Gastrocnemius medialis (tissue), 4 donors: ENCODE measurements around the gene LCN9. TPM values are rescaled to one million over a fixed set of nuclear protein-coding genes. Genes with fewer than 3 reads are reported as not detected.

Source experiments
- ATAC-seq, 2 donors: fragments of 150-250 bp; one replicate each; pipeline ENCODE4 v1.9.1; 2016
- DNase-seq, 2 donors: peaks; one replicate each; pipeline ENCODE4 v3.0.0-alpha.2; 2019
- H3K27ac ChIP-seq, 4 donors: fragments of 200-600 bp; sonication (generic); 1 replicate in 1 of 4; 2 replicates in 3 of 4; pipeline ENCODE4 v1.5.1; 2016 to 2018; ENCODE audit warnings: mild to moderate bottlenecking in 2 of 4, moderate library complexity in 1 of 4
- H3K27me3 ChIP-seq, 3 donors: fragments of 200-600 bp; sonication (generic) in 2 of 3; 1 replicate in 1 of 3; 2 replicates in 2 of 3; pipeline versions ENCODE4 v1.5.1 to v1.6.0; 2016 to 2019; ENCODE audit warnings: mild to moderate bottlenecking in 1 of 3, moderate library complexity in 1 of 3
- H3K36me3 ChIP-seq, 2 donors: fragments of 200-600 bp; sonication (generic) in 1 of 2; one replicate each; pipeline ENCODE4 v1.5.1; 2017 to 2018
- H3K4me1 ChIP-seq, 2 donors: fragments of 200-600 bp; sonication (generic) in 1 of 2; one replicate each; pipeline ENCODE4 v1.5.1; 2016 to 2017; ENCODE audit warnings: mild to moderate bottlenecking in 2 of 2
- H3K4me3 ChIP-seq, 4 donors: fragments of 200-600 bp; sonication (generic) in 3 of 4; 1 replicate in 1 of 4; 2 replicates in 3 of 4; pipeline ENCODE4 v1.5.1; 2016 to 2019; ENCODE audit warnings: mild to moderate bottlenecking in 2 of 4
- H3K9me3 ChIP-seq, 3 donors: fragments of 200-600 bp; sonication (generic) in 2 of 3; 1 replicate in 1 of 3; 2 replicates in 2 of 3; pipeline ENCODE4 v1.5.1; 2016 to 2019
- POLR2A ChIP-seq, 2 donors: fragments of 450-650 bp; IDR thresholded peaks; one replicate each; pipeline ENCODE4 v1.6.1; 2017; ENCODE audit warnings: antibody characterized with exemption in 2 of 2, mild to moderate bottlenecking in 2 of 2, moderate library complexity in 2 of 2
- in situ Hi-C, 4 donors: fragments of 200-750 bp; cut with MboI; loops; one replicate each; pipeline versions ENCODE4 v1.15.0 to v1.8.0; 2017; ENCODE audit warnings: low sequenced_read_pairs in 4 of 4
- intact Hi-C: fragments of 100-400 bp; cut with DNase I; formaldehyde crosslinking; loops from one replicate; pipeline ENCODE4 v1.15.1; 2023; ENCODE audit warnings: low total_unique reads
- total RNA-seq, 4 donors: library from RNA; depleted of rRNA; stranded (reverse); fragments of >200 nt; gene quantifications; one replicate each; pipeline versions ENCODE4 v1.1.0 to v1.2.3, GENCODE V29; 2016
- TF ChIP-seq, protein P1 (sequence below), 5 experiments: fragments of 450-650 bp in 3 of 5; fragments of 200-600 bp in 2 of 5; sonication (generic) in 2 of 5; IDR thresholded peaks in 4 of 5; conservative IDR thresholded peaks in 1 of 5; 1 replicate in 4 of 5; 2 replicates in 1 of 5; pipeline ENCODE4 v1.5.1; 2016 to 2019; ENCODE audit warnings: antibody characterized with exemption in 5 of 5, mild to moderate bottlenecking in 3 of 5, moderate library complexity in 3 of 5

The LCN9 gene
- total RNA-seq, 4 donors from 2014 or later = not detected

DNA sequence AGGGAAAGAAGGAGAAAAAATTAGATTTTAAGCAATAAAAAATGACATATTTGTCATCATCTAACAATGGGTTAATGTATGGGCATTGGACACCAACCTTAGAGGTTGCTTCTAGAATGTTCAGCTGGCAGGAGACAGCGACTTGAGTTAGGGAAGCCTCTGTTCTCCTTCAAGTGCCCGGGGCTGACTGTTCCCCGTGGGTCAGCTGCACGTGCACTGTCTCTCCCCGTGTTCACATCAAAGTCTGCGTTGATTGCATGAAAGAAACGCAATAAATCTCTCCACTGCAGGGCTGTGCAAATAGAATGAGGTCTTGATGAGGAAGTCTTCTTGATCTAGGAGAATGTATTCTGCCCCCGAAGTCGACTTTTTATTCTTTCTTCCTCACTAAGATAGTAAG lies 23.9 kb upstream of the LCN9 start, which contains the start of gene GLT6D1:
Gene GLT6D1 (minus strand): TSS at position 345 of the 400 bp plus-strand sequence. CDS start 353 bp downstream, outside the sequence.
- H3K27me3 ChIP-seq = peaks cover 0 to 19% (median 17%) of the 10 kb centered on the region in 3 donors
- H3K36me3 ChIP-seq = no peaks in the 10 kb centered on the region
- H3K9me3 ChIP-seq = no peaks in the 10 kb centered on the region
- no peak for ATAC-seq
- H3K4me3 ChIP-seq = no peak within 1 kb of the TSS
- no peak within 1 kb of the TSS for H3K27ac ChIP-seq
- TF ChIP-seq, protein P1, sequence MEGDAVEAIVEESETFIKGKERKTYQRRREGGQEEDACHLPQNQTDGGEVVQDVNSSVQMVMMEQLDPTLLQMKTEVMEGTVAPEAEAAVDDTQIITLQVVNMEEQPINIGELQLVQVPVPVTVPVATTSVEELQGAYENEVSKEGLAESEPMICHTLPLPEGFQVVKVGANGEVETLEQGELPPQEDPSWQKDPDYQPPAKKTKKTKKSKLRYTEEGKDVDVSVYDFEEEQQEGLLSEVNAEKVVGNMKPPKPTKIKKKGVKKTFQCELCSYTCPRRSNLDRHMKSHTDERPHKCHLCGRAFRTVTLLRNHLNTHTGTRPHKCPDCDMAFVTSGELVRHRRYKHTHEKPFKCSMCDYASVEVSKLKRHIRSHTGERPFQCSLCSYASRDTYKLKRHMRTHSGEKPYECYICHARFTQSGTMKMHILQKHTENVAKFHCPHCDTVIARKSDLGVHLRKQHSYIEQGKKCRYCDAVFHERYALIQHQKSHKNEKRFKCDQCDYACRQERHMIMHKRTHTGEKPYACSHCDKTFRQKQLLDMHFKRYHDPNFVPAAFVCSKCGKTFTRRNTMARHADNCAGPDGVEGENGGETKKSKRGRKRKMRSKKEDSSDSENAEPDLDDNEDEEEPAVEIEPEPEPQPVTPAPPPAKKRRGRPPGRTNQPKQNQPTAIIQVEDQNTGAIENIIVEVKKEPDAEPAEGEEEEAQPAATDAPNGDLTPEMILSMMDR (IDR thresholded peaks at IDR 0.05 in 4 of 5, conservative IDR thresholded peaks at IDR 0.05 in 1 of 5) = no peak
- TF ChIP-seq POLR2A (IDR thresholded peaks at IDR 0.05) = no peak
- H3K4me1 ChIP-seq = no peaks in the 10 kb centered on the region
- intact Hi-C loops = no loop called here
- in situ Hi-C loops = no loop called here
- DNase-seq = no peak

- no peak for DNase-seq
- intact Hi-C loops (no loop called here), in situ Hi-C loops (no loop called here)
- Histone ChIP-seq H3K4me1 (no peaks in the 10 kb centered on the region), H3K27me3 (peaks cover 0 to 11% (median 6%) of the 10 kb centered on the region in 3 donors), H3K36me3 (no peaks in the 10 kb centered on the region), H3K27ac (no peak overlapping the region), H3K4me3 (no peak overlapping the region), H3K9me3 (no peaks in the 10 kb centered on the region)
- no peak for ATAC-seq
- TF ChIP-seq POLR2A (IDR thresholded peaks at IDR 0.05) = no peak
- TF ChIP-seq, protein P1 (IDR thresholded peaks at IDR 0.05 in 4 of 5, conservative IDR thresholded peaks at IDR 0.05 in 1 of 5) = no peak
These were observed 22.1 kb upstream of the LCN9 start for GRCh38 chr9:135641047-135641446.

GRCh38 chr9:135641745-135642144 lies 21.4 kb upstream of the LCN9 start:
- peaks cover 0 to 11% (median 2%) of the 10 kb centered on the region in 3 donors for H3K27me3 ChIP-seq
- ATAC-seq (no peak), DNase-seq (no peak)
- H3K27ac ChIP-seq = no peak overlapping the region
- H3K4me1 ChIP-seq = no peaks in the 10 kb centered on the region
- in situ Hi-C loops (no loop called here), intact Hi-C loops (no loop called here)
- H3K36me3 ChIP-seq = no peaks in the 10 kb centered on the region
- no peak overlapping the region for H3K4me3 ChIP-seq
- no peaks in the 10 kb centered on the region for H3K9me3 ChIP-seq
- TF ChIP-seq, protein P1 (IDR thresholded peaks at IDR 0.05 in 4 of 5, conservative IDR thresholded peaks at IDR 0.05 in 1 of 5) = no peak
- no peak for TF ChIP-seq POLR2A (IDR thresholded peaks at IDR 0.05)

- no peaks in the 10 kb centered on the region for H3K36me3 ChIP-seq
- TF ChIP-seq, protein P1 (IDR thresholded peaks at IDR 0.05 in 4 of 5, conservative IDR thresholded peaks at IDR 0.05 in 1 of 5) = no peak
- no peak for TF ChIP-seq POLR2A (IDR thresholded peaks at IDR 0.05)
- intact Hi-C loops (no loop called here), in situ Hi-C loops (no loop called here)
- H3K27ac ChIP-seq = no peak overlapping the region
- no peak for DNase-seq
- peaks cover 0 to 4% (median 0%) of the 10 kb centered on the region in 3 donors for H3K27me3 ChIP-seq
- H3K4me1 ChIP-seq = no peaks in the 10 kb centered on the region
- no peaks in the 10 kb centered on the region for H3K9me3 ChIP-seq
- no peak for ATAC-seq
- H3K4me3 ChIP-seq = no peak overlapping the region
These were observed 18.4 kb upstream of the LCN9 start for GRCh38 chr9:135644631-135645218.

DNA sequence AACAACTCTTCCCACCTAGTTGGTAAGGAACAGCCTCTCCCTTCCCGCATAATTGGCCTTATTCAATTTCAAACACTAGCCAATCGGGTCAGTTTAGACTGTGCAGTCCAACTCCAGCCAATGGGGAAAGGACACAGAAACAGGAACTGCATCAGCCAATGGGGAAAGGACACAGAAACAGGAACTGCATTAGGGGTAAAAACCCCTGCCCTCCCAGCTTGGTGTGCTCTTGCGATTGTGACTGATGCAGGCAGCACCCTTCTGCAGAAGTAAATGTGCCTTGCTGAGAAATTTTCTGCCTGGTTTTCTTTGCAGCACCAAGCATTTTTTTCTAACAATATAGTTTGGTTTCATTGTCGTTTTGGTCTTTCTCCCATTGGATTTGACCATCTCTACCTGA lies 15.2 kb upstream of the LCN9 start:
- intact Hi-C loops = no loop called here

More for the DNA sequence above, 15.2 kb upstream of the LCN9 start:
- DNase-seq = no peak
- Histone ChIP-seq H3K27me3 (peaks cover 0 to 3% (median 0%) of the 10 kb centered on the region in 3 donors), H3K9me3 (no peaks in the 10 kb centered on the region), H3K4me1 (no peaks in the 10 kb centered on the region), H3K27ac (no peak overlapping the region), H3K4me3 (no peak overlapping the region), H3K36me3 (no peaks in the 10 kb centered on the region)
- ATAC-seq = no peak
- no peak for TF ChIP-seq POLR2A (IDR thresholded peaks at IDR 0.05)
- TF ChIP-seq, protein P1 (IDR thresholded peaks at IDR 0.05 in 4 of 5, conservative IDR thresholded peaks at IDR 0.05 in 1 of 5) = no peak
- in situ Hi-C loops = no loop called here
